Measurements from ENCODE around the gene ANKDD1A.

DNA sequence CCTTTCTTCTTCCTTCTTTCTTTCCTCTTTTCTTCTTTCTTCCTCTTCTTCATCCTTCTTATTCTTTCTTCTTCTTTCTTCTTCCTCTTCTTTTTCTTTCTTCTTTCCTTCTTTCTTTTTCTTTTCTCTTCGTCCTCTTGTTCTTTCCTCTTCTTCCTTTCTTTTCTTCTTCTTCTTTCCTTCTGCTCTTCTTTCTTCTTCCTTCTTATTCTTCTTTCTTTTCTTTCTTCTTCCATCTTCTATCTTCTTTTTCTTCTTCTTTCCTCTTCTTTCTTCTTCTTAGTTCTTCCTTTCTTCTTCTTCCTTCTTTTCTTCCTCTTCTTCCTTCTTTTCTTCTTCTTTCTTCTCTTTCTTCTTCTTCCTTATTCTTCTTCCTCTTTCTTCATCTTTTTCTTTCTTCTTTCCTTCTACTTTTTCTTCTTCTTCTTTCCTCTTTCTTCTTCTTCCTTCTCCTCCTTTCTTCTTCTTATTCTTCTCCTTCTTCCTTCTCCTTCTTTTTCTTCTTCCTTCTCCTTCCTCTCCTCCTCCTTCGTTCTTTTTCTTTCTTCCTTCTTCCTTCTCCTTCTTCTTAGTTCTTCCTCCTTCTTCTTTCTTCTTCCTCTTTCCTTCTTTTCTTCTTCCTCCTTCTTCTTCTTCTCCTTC, 40.2 kb downstream of the ANKDD1A start:
- TF ChIP-seq CTCF (conservative IDR thresholded peaks at IDR 0.05 in 1 of 2, IDR thresholded peaks at IDR 0.05 in 1 of 2; ENCODE audit: low read depth in 1 of 2, low read length in 2 of 2) (no peak), EZH2 (IDR thresholded peaks at IDR 0.05; ENCODE audit: low read length, missing control alignments) (no peak)

All from fibroblast of lung (primary cell).